Caco-2 (cell line): ENCODE measurements around the gene HIPK2. TPM values are rescaled to one million over a fixed set of nuclear protein-coding genes. Genes with fewer than 3 reads are reported as not detected.
A peak's percentile ranks its signal among the peaks of the same experiment; 100 is the strongest.

Experiments used
- BruUV-seq: library from RNA; stranded (reverse); fragments of 400-500 nt; replicated peaks from 2 replicates; lab custom pipeline; 2021; lab: Mats Ljungman, UMichigan
- CTCF ChIA-PET: fragments of 300-600 bp; sonication (Branson Sonifier 250); formaldehyde crosslinking; loops from one replicate; lab custom pipeline; 2022; ENCODE audit warnings: antibody characterized with exemption; lab: Charles Lee
- POLR2A ChIA-PET: fragments of 300-600 bp; sonication (Branson Sonifier 250); formaldehyde crosslinking; loops from one replicate; lab custom pipeline; 2022; ENCODE audit warnings: antibody characterized with exemption; lab: Charles Lee
- DNase-seq, 2 experiments: peaks; one replicate each; pipeline versions ENCODE4 v3.0.0 to v3.0.0-alpha.2; 2020 to 2022
- H3K27me3 ChIP-seq: replicated peaks from 2 replicates; pipeline ENCODE4 v1.6.0; 2011; ENCODE audit warnings: low read length; ENCODE audit not compliant: control insufficient read depth, insufficient read depth
- H3K36me3 ChIP-seq: 2 replicates; pipeline ENCODE4 v1.5.1; 2011; ENCODE audit warnings: low read length; ENCODE audit not compliant: control insufficient read depth, insufficient read depth
- H3K4me1 ChIP-seq: fragments of 250-450 bp; sonication (Bioruptor Pico); 2 replicates; pipeline ENCODE4 v1.5.1; 2020; ENCODE audit warnings: mild to moderate bottlenecking
- H3K4me3 ChIP-seq: 2 replicates; pipeline ENCODE4 v1.5.1; 2011; ENCODE audit warnings: low read depth, mild to moderate bottlenecking, control low read depth, low read length
- H3K9me3 ChIP-seq: fragments of 250-450 bp; sonication (Bioruptor Pico); 2 replicates; pipeline ENCODE4 v1.5.1; 2020; ENCODE audit warnings: mild to moderate bottlenecking, moderate library complexity
- H3K27ac Mint-ChIP-seq: one replicate; pipeline ENCODE4 v1.8.0; 2022; ENCODE audit warnings: mixed read lengths; ENCODE audit not compliant: unreplicated experiment
- H3K27me3 Mint-ChIP-seq: one replicate; pipeline ENCODE4 v1.8.0; 2022; ENCODE audit warnings: mixed read lengths; ENCODE audit not compliant: insufficient read depth, unreplicated experiment
- H3K36me3 Mint-ChIP-seq: one replicate; pipeline ENCODE4 v1.8.0; 2022; ENCODE audit warnings: mild to moderate bottlenecking, mixed read lengths; ENCODE audit not compliant: insufficient read depth, unreplicated experiment
- H3K4me1 Mint-ChIP-seq: one replicate; pipeline ENCODE4 v1.8.0; 2022; ENCODE audit warnings: low read depth, mixed read lengths; ENCODE audit not compliant: unreplicated experiment
- H3K4me3 Mint-ChIP-seq: one replicate; pipeline ENCODE4 v1.8.0; 2022; ENCODE audit warnings: mild to moderate bottlenecking, moderate library complexity, mixed read lengths; ENCODE audit not compliant: unreplicated experiment
- H3K9me3 Mint-ChIP-seq: one replicate; pipeline ENCODE4 v1.8.0; 2022; ENCODE audit warnings: mixed read lengths; ENCODE audit not compliant: unreplicated experiment
- intact Hi-C: fragments of 100-400 bp; cut with micrococcal nuclease; formaldehyde crosslinking; loops from one replicate; pipeline ENCODE4 v1.10.0; 2022; ENCODE audit not compliant: unreplicated experiment
- total RNA-seq: library from RNA; stranded (reverse); gene quantifications from 2 replicates; pipeline ENCODE4 v1.2.3, GENCODE V29; 2022
- TF ChIP-seq, protein P1 (sequence below), 2 experiments: fragments of 200-600 bp in 1 of 2; IDR thresholded peaks; 1 replicate in 1 of 2; 2 replicates in 1 of 2; pipeline versions ENCODE4 v1.5.1 to v1.8.0; 2011 to 2022; ENCODE audit warnings: antibody characterized with exemption in 1 of 2, control low read depth in 1 of 2, inconsistent platforms in 1 of 2, low read depth in 1 of 2, low read length in 1 of 2, mild to moderate bottlenecking in 1 of 2, moderate library complexity in 1 of 2; ENCODE audit not compliant: insufficient read depth in 1 of 2, severe bottlenecking in 1 of 2, unreplicated experiment in 1 of 2

HIPK2 gene
- total RNA-seq, 1 experiment from 2014 or later, result 42.8 TPM

GRCh38 chr7:139523968-139524815 is 253.6 kb downstream of the HIPK2 start:
- Histone ChIP-seq H3K4me1 (no peaks in the 10 kb centered on the region), H3K4me3 (no peak overlapping the region), H3K27me3 (no peaks in the 10 kb centered on the region), H3K36me3 (no peaks in the 10 kb centered on the region), H3K9me3 (peaks cover 7% of the 10 kb centered on the region; the same call in 1 of the 2 replicates)
- no peaks in the 10 kb centered on the region for H3K4me1 Mint-ChIP-seq
- peaks cover 12% of the 10 kb centered on the region for H3K9me3 Mint-ChIP-seq
- DNase-seq, result no peak
- TF ChIP-seq, protein P1, sequence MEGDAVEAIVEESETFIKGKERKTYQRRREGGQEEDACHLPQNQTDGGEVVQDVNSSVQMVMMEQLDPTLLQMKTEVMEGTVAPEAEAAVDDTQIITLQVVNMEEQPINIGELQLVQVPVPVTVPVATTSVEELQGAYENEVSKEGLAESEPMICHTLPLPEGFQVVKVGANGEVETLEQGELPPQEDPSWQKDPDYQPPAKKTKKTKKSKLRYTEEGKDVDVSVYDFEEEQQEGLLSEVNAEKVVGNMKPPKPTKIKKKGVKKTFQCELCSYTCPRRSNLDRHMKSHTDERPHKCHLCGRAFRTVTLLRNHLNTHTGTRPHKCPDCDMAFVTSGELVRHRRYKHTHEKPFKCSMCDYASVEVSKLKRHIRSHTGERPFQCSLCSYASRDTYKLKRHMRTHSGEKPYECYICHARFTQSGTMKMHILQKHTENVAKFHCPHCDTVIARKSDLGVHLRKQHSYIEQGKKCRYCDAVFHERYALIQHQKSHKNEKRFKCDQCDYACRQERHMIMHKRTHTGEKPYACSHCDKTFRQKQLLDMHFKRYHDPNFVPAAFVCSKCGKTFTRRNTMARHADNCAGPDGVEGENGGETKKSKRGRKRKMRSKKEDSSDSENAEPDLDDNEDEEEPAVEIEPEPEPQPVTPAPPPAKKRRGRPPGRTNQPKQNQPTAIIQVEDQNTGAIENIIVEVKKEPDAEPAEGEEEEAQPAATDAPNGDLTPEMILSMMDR (IDR thresholded peaks at IDR 0.05; ENCODE audit: insufficient read depth in 1 of 2, low read depth in 1 of 2, low read length in 1 of 2, severe bottlenecking in 1 of 2, unreplicated experiment in 1 of 2), result no peak
- peaks cover 9% of the 10 kb centered on the region for H3K27me3 Mint-ChIP-seq
- no TSS peak for BruUV-seq
- ChIA-PET POLR2A (no interaction called here), CTCF (no interaction called here)
- H3K4me3 Mint-ChIP-seq, result peak overlapping the region; percentile 33
- no peak overlapping the region for H3K27ac Mint-ChIP-seq
- H3K36me3 Mint-ChIP-seq, result no peaks in the 10 kb centered on the region
- intact Hi-C loops, result no loop called here

GRCh38 chr7:139523199-139523941 is 254.4 kb downstream of the HIPK2 start, which contains the start of gene CLEC2L:
Gene CLEC2L (plus strand): TSS chr7:139523685. CDS start chr7:139523928, 243 bp downstream.
- H3K27ac Mint-ChIP-seq, result no peak within 1 kb of the TSS
- TF ChIP-seq, protein P1 (IDR thresholded peaks at IDR 0.05; ENCODE audit: insufficient read depth in 1 of 2, low read depth in 1 of 2, low read length in 1 of 2, severe bottlenecking in 1 of 2, unreplicated experiment in 1 of 2), result no peak
- Histone ChIP-seq H3K4me1 (no peaks in the 10 kb centered on the region), H3K9me3 (peaks cover under 1% of the 10 kb centered on the region; the same call in 1 of the 2 replicates), H3K36me3 (no peaks in the 10 kb centered on the region), H3K27me3 (no peaks in the 10 kb centered on the region), H3K4me3 (peak within 1 kb of the TSS; percentile 22; the same call in 1 of the 2 replicates)
- intact Hi-C loops, result no loop called here
- peaks cover 9% of the 10 kb centered on the region for H3K27me3 Mint-ChIP-seq
- ChIA-PET CTCF (no interaction called here), POLR2A (no interaction called here)
- peak within 1 kb of the TSS; percentile 54 for H3K4me3 Mint-ChIP-seq
- H3K36me3 Mint-ChIP-seq, result no peaks in the 10 kb centered on the region
- no peaks in the 10 kb centered on the region for H3K4me1 Mint-ChIP-seq
- H3K9me3 Mint-ChIP-seq, result peaks cover 4% of the 10 kb centered on the region
- DNase-seq, result peak in 1 of 2 experiments; percentile 23
- BruUV-seq, result no TSS peak

DNA sequence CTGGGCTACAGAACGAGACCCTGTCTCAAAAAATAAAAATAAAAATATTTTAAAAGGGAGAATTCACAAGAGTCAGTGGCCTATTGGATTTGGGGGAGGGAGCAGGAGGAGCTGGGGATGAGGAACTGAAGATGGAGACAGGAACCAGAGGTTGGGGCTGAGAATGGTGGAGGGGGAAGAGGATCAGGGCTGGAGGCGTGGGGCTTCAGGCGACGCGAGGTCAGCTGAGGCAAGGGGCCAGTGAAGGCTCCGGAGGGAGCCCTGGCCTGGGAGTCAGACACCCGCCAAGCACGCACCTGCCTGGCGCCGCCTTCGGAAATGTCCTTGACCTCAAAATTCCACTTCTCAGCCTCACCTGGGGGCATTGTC is 255.0 kb downstream of the HIPK2 start:
- no peak overlapping the region for H3K4me3 ChIP-seq
- DNase-seq, result no peak
- Mint-ChIP-seq H3K4me1 (no peaks in the 10 kb centered on the region), H3K4me3 (peak overlapping the region; percentile 54), H3K9me3 (no peaks in the 10 kb centered on the region), H3K36me3 (no peaks in the 10 kb centered on the region), H3K27ac (no peak overlapping the region), H3K27me3 (peaks cover 9% of the 10 kb centered on the region)
- TF ChIP-seq, protein P1 (IDR thresholded peaks at IDR 0.05; ENCODE audit: insufficient read depth in 1 of 2, low read depth in 1 of 2, low read length in 1 of 2, severe bottlenecking in 1 of 2, unreplicated experiment in 1 of 2), result no peak
- intact Hi-C loops, result no loop called here
- no peaks in the 10 kb centered on the region for H3K36me3 ChIP-seq
- ChIA-PET POLR2A (no interaction called here), CTCF (no interaction called here)
- no TSS peak for BruUV-seq
- H3K9me3 ChIP-seq, result no peaks in the 10 kb centered on the region
- H3K27me3 ChIP-seq, result no peaks in the 10 kb centered on the region
- H3K4me1 ChIP-seq, result no peaks in the 10 kb centered on the region
